A673 (cell line): ENCODE measurements around the gene IMMP2L. TPM values are rescaled to one million over a fixed set of nuclear protein-coding genes. Genes with fewer than 3 reads are reported as not detected.

ENCODE experiments used
- BruUV-seq: library from RNA; stranded (reverse); fragments of 400-500 nt; replicated peaks from 2 replicates; lab custom pipeline; 2021; lab: Mats Ljungman, UMichigan
- CTCF ChIA-PET: fragments of 300-600 bp; sonication (Branson Sonifier 250); formaldehyde crosslinking; loops from one replicate; lab custom pipeline; 2022; ENCODE audit warnings: antibody characterized with exemption; lab: Charles Lee
- POLR2A ChIA-PET: fragments of 300-600 bp; sonication (Branson Sonifier 250); formaldehyde crosslinking; loops from one replicate; lab custom pipeline; 2022; ENCODE audit warnings: antibody characterized with exemption; ENCODE audit not compliant: low non-redundant PET; lab: Charles Lee
- DNase-seq: peaks from one replicate; pipeline ENCODE4 v3.0.0-alpha.2; 2015; ENCODE audit warnings: low spot score
- H3K27ac ChIP-seq: fragments of 200-600 bp; sonication (generic); 2 replicates; pipeline ENCODE4 v1.5.1; 2016; ENCODE audit warnings: mixed run types, low read depth, mild to moderate bottlenecking, mixed read lengths, antibody characterized with exemption, low read length; ENCODE audit not compliant: poor library complexity, severe bottlenecking
- H3K27me3 ChIP-seq: fragments of 200-600 bp; sonication (generic); replicated peaks from 2 replicates; pipeline ENCODE4 v1.6.1; 2017; ENCODE audit warnings: mixed run types, low read depth, mild to moderate bottlenecking, mixed read lengths, antibody characterized with exemption, low read length; ENCODE audit not compliant: insufficient read depth, poor library complexity
- H3K36me3 ChIP-seq: fragments of 200-600 bp; sonication (generic); 2 replicates; pipeline ENCODE4 v1.6.1; 2016; ENCODE audit warnings: mixed run types, mild to moderate bottlenecking, mixed read lengths, antibody characterized with exemption, low read length; ENCODE audit not compliant: insufficient read depth, poor library complexity, severe bottlenecking
- H3K4me1 ChIP-seq: fragments of 200-600 bp; sonication (generic); 2 replicates; pipeline ENCODE4 v1.6.1; 2017; ENCODE audit warnings: mixed run types, mild to moderate bottlenecking, mixed read lengths, antibody characterized with exemption, low read length; ENCODE audit not compliant: insufficient read depth, poor library complexity, severe bottlenecking
- H3K4me3 ChIP-seq: fragments of 200-600 bp; sonication (generic); 2 replicates; pipeline ENCODE4 v1.5.1; 2016; ENCODE audit warnings: low read depth, mixed run types, mild to moderate bottlenecking, mixed read lengths, low read length; ENCODE audit not compliant: poor library complexity, severe bottlenecking
- H3K9me3 ChIP-seq: fragments of 200-600 bp; sonication (generic); 2 replicates; pipeline ENCODE4 v1.6.1; 2016; ENCODE audit warnings: mixed run types, low read depth, mild to moderate bottlenecking, mixed read lengths, antibody characterized with exemption, low read length; ENCODE audit not compliant: poor library complexity, severe bottlenecking
- CTCF ChIP-seq: fragments of 300-800, 200-600 bp; sonication (generic); conservative IDR thresholded peaks from 2 replicates; pipeline ENCODE4 v1.5.1; 2017; ENCODE audit warnings: low read depth, mild to moderate bottlenecking, antibody characterized with exemption, low read length, moderate library complexity, mixed read lengths
- EZH2 ChIP-seq: fragments of 200-600 bp; sonication (generic); IDR thresholded peaks from 2 replicates; pipeline ENCODE4 v1.6.1; 2017; ENCODE audit warnings: borderline replicate concordance, low read depth, mild to moderate bottlenecking, mixed read lengths, antibody characterized with exemption, low read length; ENCODE audit not compliant: poor library complexity, severe bottlenecking
- intact Hi-C: fragments of 100-400 bp; cut with micrococcal nuclease; formaldehyde crosslinking; loops from one replicate; pipeline ENCODE4 v1.10.0; 2022; ENCODE audit not compliant: unreplicated experiment
- total RNA-seq: library from RNA; stranded (reverse); gene quantifications from 2 replicates; pipeline ENCODE4 v1.2.3, GENCODE V29; 2021

The IMMP2L gene
- total RNA-seq, 1 experiment from 2014 or later = 10.0 TPM

GRCh38 chr7:111210043-111210442, 352.2 kb downstream of the IMMP2L start:
- H3K27me3 ChIP-seq = no peaks in the 10 kb centered on the region
- no peak overlapping the region for H3K27ac ChIP-seq
- H3K9me3 ChIP-seq = no peaks in the 10 kb centered on the region
- ChIA-PET POLR2A (no interaction called here), CTCF (no interaction called here)
- TF ChIP-seq EZH2 = no peak
- intact Hi-C loops = no loop called here
- H3K4me1 ChIP-seq = no peaks in the 10 kb centered on the region
- H3K36me3 ChIP-seq = no peaks in the 10 kb centered on the region
- no peak overlapping the region for H3K4me3 ChIP-seq
- BruUV-seq = no TSS peak
- DNase-seq = no peak

GRCh38 chr7:111205251-111205650, 357.0 kb downstream of the IMMP2L start:
- H3K4me1 ChIP-seq = no peaks in the 10 kb centered on the region
- intact Hi-C loops = no loop called here
- H3K27ac ChIP-seq = no peak overlapping the region
- POLR2A ChIA-PET = no interaction called here
- TF ChIP-seq EZH2 (no peak), CTCF (no peak)
- no peak for DNase-seq
- no peaks in the 10 kb centered on the region for H3K9me3 ChIP-seq
- H3K27me3 ChIP-seq = no peaks in the 10 kb centered on the region
- H3K36me3 ChIP-seq = no peaks in the 10 kb centered on the region
- CTCF ChIA-PET = no interaction called here
- BruUV-seq = no TSS peak
- no peak overlapping the region for H3K4me3 ChIP-seq

- Histone ChIP-seq H3K4me1 (no peaks in the 10 kb centered on the region), H3K27ac (no peak overlapping the region), H3K27me3 (no peaks in the 10 kb centered on the region), H3K4me3 (no peak overlapping the region), H3K36me3 (no peaks in the 10 kb centered on the region), H3K9me3 (no peaks in the 10 kb centered on the region)
- intact Hi-C loops = no loop called here
- ChIA-PET CTCF (no interaction called here), POLR2A (no interaction called here)
- no peak for DNase-seq
- no peak for TF ChIP-seq EZH2
- TF ChIP-seq CTCF = no peak
- BruUV-seq = no TSS peak
Observed at GRCh38 chr7:111202321-111202720, 360.0 kb downstream of the IMMP2L start.

GRCh38 chr7:111199643-111200042, 362.6 kb downstream of the IMMP2L start:
- Histone ChIP-seq H3K9me3 (no peaks in the 10 kb centered on the region), H3K4me3 (no peak overlapping the region), H3K4me1 (no peaks in the 10 kb centered on the region), H3K27me3 (no peaks in the 10 kb centered on the region), H3K36me3 (no peaks in the 10 kb centered on the region), H3K27ac (no peak overlapping the region)
- ChIA-PET CTCF (no interaction called here), POLR2A (no interaction called here)
- intact Hi-C loops = no loop called here
- DNase-seq = no peak
- BruUV-seq = no TSS peak
- TF ChIP-seq EZH2 = no peak
- no peak for TF ChIP-seq CTCF
